HTERT RPE-1 (cell line): ENCODE results near the gene RNF111.
"Not testable (repeated sequence)": the region's sequence is repeated elsewhere in the genome, so short reads cannot be mapped to it uniquely, and the experiment has no call there.

Experiments
- in situ Hi-C: fragments of 300-500 bp; cut with MboI; formaldehyde crosslinking; loops from 4 replicates; pipeline ENCODE4 v1.14.3; 2020; ENCODE audit warnings: low sequenced_read_pairs

RNF111 gene

DNA sequence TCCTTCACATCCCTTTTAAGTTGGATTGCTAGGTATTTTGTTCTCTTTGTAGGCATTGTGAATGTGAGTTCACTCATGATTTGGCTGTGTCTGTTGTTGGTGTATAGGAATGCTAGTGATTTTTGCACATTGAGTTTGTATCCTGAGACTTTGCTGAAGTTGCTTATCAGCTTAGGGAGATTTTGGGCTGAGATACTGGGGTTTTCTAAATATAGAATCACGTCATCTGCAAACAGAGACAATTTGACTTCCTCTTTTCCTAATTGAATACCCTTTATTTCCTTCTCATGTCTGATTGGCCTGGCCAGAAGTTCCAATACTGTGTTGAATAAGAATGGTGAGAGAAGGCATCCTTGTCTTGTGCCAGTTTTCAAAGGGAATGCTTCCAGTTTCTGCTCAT, 139.8 kb downstream of the RNF111 start:
- in situ Hi-C loops, result not testable (repeated sequence)

DNA sequence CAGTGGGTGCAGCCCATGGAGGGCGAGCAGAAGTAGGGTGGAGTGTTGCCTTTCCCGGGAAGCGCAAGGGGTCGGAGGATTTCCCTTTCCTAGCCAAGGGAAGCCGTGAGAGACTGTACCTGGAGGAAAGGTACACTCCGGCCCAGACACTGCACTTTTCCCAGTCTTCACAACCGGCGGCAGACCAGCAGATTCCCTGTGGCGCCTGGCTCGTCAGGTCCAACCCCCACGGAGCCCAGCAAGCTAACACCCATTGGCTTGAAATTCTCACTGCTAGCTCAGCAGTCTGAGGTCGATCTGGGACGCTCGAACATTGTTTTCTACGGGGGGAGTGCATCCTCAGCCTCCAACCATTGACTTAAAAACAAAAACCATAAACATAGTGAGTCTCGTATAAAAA, 144.0 kb downstream of the RNF111 start:
- in situ Hi-C loops, result no loop called here

DNA sequence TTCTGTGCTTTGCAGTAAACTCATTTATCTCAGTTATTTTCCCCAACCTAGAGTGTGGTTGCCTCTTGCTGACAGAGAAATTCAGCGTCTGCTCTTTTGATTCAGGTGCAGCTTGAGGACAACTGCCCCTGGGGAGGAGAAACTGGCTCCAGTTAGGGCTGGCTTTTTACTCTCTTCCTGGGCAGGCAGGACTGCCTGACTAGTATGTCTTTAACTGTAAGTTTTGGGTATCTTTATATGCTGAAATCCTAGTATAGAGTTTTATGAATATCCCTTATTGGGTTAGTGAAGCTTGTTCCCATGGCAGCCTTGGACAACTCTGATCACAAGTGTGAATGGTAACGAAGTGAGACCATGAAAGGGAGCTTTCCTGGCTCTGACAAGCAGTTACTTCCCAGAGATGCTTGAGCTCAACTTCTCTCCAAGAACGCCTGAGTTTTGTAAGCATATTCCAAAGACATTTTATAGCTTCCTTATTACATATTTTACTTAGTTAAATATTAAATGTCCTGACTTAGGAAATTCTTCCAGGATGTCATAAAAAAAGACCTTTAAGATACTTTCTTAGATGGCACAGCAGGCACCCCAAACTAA, 144.6 kb downstream of the RNF111 start:
- in situ Hi-C loops, result no loop called here

DNA sequence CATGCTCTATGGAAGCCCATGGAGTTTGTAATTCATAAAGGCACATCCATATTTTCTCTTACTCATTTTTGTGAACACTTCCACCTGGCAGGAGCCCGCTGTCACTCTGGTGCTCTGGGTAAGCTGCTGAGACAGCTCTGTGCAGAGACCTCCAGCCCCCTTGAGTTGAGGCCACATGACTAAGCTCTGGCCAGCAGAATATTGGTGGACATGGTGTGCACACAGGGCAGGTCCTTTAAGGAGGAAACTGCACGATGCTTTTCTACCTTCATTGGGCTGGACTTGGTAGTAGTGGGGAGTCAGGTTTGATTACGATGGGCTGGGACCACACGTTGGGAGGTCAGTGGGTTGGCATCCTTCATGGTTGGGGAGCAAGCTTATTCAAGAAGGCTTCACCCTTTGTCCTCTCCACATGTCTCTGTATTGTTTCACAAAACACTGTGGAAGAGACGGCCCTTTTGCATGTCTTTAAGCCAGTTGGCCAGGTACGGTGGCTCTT, 146.5 kb downstream of the RNF111 start:
- in situ Hi-C loops, result no loop called here

DNA sequence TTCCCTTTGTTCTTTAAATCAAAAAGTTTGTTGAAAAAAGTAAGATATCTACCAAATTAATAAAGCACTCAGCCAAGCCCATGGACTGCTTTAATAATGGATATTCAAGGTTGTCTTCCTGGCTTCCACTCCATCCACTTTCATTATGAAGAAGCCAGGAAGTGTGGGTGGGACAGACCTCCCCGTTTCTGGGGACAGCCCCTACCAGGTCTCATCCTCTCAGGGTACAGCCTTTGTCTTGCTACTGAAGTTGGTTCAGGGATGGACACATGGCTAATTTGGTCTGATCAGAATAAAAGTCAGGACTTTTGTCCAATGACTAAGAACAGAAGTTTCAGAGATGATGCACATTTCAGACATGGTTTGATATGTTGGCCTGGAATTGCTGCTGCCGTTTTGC, 150.1 kb downstream of the RNF111 start:
- in situ Hi-C loops, result no loop called here

DNA sequence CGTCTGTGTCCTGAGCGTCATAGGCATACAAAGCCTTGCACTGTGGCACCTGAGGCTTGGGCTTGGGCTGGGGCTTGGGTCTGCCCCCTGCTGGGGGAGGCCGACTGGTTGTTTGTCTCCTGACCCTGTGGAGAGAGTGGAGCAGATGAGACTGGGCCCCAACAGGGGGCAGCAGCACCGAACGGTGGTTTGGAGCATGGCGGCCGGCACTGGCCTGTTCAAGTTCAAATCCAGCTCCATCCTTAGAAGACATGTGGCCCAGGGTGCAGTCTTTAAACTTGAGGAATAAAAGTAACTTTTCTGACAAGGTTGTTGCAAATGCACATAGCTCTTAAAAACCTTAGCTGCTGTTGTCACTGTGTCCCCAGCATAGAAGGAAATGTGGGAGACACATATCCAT, 150.8 kb downstream of the RNF111 start:
- in situ Hi-C loops, result no loop called here

DNA sequence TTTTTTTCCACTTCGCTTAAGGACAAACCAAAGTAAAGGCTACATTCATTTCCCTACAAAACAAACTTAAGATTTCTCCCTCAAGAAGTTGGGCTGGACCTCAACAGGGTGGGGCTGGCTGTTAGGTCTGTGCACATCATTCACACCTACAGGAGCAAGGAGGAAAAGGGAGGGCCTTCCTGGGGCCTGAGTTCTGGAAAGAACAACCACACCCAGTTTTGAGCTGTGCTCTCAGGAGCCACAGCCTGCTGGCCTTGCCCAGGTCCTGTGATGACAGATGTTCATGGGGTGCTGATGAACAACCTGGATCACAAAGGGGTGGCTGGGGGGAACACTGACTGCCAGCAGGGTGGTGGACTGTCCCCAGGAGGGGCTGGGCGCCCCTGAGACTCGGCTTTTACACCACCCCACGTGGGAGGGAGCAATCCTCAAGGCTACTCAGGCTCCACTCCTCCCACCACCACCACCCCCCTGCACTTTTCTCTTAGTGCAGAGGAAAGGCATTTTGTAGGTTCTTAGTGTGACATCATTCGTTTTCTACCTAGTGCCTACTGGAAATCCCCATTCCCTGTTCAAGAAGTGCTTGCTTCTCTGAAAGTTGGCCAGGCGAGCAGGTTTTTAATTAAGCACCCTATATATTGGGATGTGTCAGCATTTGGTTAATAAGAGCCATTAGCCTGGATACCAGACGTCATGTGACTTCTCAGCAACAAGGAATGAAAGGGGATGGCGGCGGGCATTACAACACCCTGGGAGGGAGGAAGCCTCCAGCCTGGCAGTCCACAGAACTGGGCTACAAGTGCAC, 153.2 kb downstream of the RNF111 start:
- in situ Hi-C loops, result no loop called here

DNA sequence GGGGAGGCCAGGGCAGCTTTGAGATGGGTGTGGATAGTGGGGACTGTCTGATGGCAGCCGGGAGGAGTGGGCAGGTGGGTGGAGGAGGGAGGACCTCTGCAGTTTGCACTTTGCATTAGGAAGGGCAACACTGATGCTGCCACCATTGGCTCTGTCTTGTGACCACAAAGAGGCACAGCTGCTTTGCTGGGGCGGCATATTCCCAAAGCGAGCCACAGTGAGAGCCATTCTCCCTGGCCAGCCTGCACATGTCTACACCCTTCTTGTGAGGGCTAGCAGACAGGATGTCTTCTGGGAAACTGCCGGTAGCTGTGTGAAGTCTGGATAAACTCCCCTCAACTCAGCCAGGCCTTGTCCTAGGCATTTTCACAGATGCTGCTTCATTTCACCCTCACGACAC, 155.8 kb downstream of the RNF111 start:
- in situ Hi-C loops, result no loop called here

DNA sequence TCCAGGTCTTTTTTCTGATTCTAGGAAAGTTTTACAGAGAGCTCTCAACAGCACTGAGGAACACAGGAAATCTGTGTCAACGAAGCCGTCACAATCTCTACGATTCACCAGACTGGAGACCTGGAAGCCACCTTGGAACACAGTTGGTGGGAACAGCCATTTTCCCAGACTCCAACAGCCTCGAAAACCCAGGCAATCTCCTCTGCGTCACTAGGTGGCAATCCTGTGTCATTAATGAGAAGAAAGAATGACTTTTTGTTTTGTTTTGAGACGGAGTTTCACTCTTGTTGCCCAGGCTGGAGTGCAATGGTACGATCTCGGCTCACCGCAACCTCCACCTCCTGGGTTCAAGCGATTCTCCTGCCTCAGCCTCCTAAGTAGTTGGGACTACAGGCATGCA, 157.1 kb downstream of the RNF111 start:
- in situ Hi-C loops, result not testable (repeated sequence)
